Colonic mucosa (tissue), 4 donors: ENCODE results near the gene EP400. TPM values are rescaled to one million over a fixed set of nuclear protein-coding genes. Genes with fewer than 3 reads are reported as not detected.

Experiments
- DNase-seq: peaks from one replicate; pipeline ENCODE4 v3.0.0-alpha.2; 2020
- H3K27ac ChIP-seq: fragments of 200-600 bp; one replicate; pipeline ENCODE4 v1.8.0; 2021
- H3K27me3 ChIP-seq: fragments of 200-600 bp; one replicate; pipeline ENCODE4 v1.8.0; 2021
- H3K36me3 ChIP-seq: fragments of 200-600 bp; one replicate; pipeline ENCODE4 v1.8.0; 2021
- H3K4me1 ChIP-seq: fragments of 200-600 bp; one replicate; pipeline ENCODE4 v1.8.0; 2021; ENCODE audit warnings: mild to moderate bottlenecking
- H3K4me3 ChIP-seq: fragments of 200-600 bp; one replicate; pipeline ENCODE4 v1.8.0; 2021
- H3K9ac ChIP-seq, 2 donors: one replicate each; pipeline ENCODE4 v1.7.0; 2013; ENCODE audit warnings: control low read depth in 2 of 2, low read depth in 2 of 2, low read length in 2 of 2
- H3K9me3 ChIP-seq: fragments of 200-600 bp; one replicate; pipeline ENCODE4 v1.8.0; 2021
- intact Hi-C: fragments of 100-400 bp; cut with DNase I; formaldehyde crosslinking; loops from one replicate; pipeline ENCODE4 v1.14.1; 2022
- total RNA-seq, 2 donors: library from RNA; stranded (reverse); fragmentation: NEBNext Ultra II Directional in 1 of 2; extraction: Animal tissue kit (Norgen Biotek cat#: 25700) in 1 of 2; gene quantifications; one replicate each; pipeline ENCODE4 v1.2.1, GENCODE V29; 2021
- TF ChIP-seq, protein P1 (sequence below): fragments of 200-600 bp; IDR thresholded peaks from one replicate; pipeline ENCODE4 v1.8.0; 2022; ENCODE audit warnings: antibody characterized with exemption, mild to moderate bottlenecking
- donor health status: healthy.
- donor health status: DM: no; HTN: no; CAD: no.
- donor health status: DM: no; HTN: no; CAD: no.

The EP400 gene
- total RNA-seq, 2 donors from 2014 or later = 23.3 to 39.0 TPM

DNA sequence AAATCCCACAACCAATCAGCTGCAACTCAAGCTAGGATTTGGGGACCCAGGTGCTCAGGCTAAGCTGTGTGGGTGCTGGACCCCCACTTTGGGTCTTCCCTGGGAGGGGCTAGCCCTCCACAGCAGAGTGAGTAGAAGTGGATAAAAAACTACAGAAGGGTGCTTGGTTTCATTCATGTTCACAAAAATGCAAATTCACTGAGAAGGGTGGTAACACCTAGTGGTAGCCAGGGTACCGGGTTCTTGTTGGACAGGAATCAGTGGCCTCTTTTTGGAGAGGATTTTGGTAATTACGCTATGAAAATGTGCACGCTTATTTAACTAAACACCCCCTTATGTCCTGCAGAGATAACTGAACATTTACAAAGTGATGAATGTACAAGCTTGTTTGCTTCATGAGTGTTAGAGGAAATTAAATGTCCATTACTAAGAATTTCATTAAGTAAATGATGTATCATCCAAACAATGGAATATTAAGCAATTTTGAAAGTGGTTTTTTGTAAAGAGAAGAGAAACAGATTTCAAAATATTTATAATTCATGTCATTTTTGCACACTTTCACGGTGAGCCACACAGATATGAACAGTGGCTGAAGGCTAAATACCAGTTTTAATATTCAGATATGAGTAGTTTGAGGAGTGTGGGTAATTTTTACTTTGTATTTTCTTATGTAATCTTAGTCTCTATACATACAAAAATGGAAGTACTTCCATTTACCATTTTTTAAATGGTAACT, 116.0 kb downstream of the EP400 start:
- TF ChIP-seq, protein P1, sequence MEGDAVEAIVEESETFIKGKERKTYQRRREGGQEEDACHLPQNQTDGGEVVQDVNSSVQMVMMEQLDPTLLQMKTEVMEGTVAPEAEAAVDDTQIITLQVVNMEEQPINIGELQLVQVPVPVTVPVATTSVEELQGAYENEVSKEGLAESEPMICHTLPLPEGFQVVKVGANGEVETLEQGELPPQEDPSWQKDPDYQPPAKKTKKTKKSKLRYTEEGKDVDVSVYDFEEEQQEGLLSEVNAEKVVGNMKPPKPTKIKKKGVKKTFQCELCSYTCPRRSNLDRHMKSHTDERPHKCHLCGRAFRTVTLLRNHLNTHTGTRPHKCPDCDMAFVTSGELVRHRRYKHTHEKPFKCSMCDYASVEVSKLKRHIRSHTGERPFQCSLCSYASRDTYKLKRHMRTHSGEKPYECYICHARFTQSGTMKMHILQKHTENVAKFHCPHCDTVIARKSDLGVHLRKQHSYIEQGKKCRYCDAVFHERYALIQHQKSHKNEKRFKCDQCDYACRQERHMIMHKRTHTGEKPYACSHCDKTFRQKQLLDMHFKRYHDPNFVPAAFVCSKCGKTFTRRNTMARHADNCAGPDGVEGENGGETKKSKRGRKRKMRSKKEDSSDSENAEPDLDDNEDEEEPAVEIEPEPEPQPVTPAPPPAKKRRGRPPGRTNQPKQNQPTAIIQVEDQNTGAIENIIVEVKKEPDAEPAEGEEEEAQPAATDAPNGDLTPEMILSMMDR = no peak
- Histone ChIP-seq H3K27ac (no peak overlapping the region), H3K4me1 (no peaks in the 10 kb centered on the region), H3K9ac (no peak overlapping the region), H3K9me3 (no peaks in the 10 kb centered on the region), H3K27me3 (no peaks in the 10 kb centered on the region), H3K4me3 (no peak overlapping the region), H3K36me3 (peaks cover 8% of the 10 kb centered on the region)
- DNase-seq = no peak
- intact Hi-C loops = no loop called here

DNA sequence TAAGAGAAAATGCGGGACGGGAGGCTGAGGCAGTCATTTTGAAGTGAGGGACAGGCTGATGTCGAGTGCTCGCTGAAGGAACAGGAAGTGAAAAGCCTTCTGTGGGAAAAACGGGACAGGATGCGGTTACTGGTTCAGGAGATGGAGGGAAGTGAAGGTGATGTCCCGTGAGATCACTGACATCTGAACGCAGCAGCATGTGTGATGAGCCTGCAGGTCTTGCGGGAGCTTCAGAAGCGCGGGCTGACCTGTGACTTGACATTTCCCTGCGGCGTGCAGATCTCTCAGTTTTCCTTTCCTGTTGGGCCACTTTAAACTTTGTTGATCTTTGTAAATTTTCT, 116.6 kb downstream of the EP400 start:
- H3K4me1 ChIP-seq = no peaks in the 10 kb centered on the region
- TF ChIP-seq, protein P1 = no peak
- no peaks in the 10 kb centered on the region for H3K9me3 ChIP-seq
- intact Hi-C loops = no loop called here
- no peak overlapping the region for H3K9ac ChIP-seq
- no peak for DNase-seq
- H3K27me3 ChIP-seq = no peaks in the 10 kb centered on the region
- peaks cover 8% of the 10 kb centered on the region for H3K36me3 ChIP-seq
- H3K27ac ChIP-seq = no peak overlapping the region
- no peak overlapping the region for H3K4me3 ChIP-seq

DNA sequence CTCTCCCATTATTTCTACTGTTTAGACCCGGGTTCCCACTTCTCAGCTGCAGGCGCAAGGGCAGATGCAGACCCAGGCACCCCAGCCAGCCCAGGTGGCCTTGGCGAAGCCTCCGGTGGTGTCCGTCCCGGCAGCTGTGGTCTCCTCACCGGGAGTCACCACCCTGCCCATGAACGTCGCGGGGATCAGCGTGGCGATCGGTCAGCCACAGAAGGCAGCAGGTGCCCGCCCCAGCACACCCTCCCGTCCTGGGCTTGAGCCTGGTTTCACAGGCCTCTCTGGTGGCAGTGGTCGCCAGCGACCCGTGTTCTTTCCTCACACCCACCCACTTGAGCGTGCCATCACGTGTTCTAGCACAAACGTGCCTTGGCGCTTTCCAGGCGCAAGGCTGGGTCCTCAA, 117.0 kb downstream of the EP400 start:
- H3K4me3 ChIP-seq = no peak overlapping the region
- no peaks in the 10 kb centered on the region for H3K27me3 ChIP-seq
- TF ChIP-seq, protein P1 = no peak
- H3K27ac ChIP-seq = no peak overlapping the region
- no peaks in the 10 kb centered on the region for H3K4me1 ChIP-seq
- intact Hi-C loops = no loop called here
- H3K9ac ChIP-seq = no peak overlapping the region
- DNase-seq = no peak
- H3K36me3 ChIP-seq = peaks cover 8% of the 10 kb centered on the region
- no peaks in the 10 kb centered on the region for H3K9me3 ChIP-seq

DNA sequence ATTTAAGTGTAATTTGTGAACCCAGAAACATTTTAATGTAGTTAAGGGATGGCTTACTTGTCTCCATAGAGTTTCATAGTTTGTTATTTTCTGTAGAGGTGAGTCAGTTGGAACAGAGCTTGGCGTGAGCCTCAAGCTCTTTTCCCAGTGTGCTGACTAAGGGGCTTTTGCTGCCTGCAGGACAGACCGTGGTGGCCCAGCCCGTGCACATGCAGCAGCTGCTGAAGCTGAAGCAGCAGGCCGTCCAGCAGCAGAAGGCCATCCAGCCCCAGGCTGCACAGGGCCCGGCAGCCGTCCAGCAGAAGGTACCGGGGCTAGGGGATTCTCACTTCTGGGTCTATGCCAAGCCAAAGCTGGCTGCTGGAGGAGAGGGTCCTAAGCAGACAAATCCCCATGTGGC, 117.4 kb downstream of the EP400 start:
- no peak overlapping the region for H3K9ac ChIP-seq
- TF ChIP-seq, protein P1 = no peak
- peaks cover 8% of the 10 kb centered on the region for H3K36me3 ChIP-seq
- no peaks in the 10 kb centered on the region for H3K27me3 ChIP-seq
- DNase-seq = no peak
- no peak overlapping the region for H3K4me3 ChIP-seq
- intact Hi-C loops = no loop called here
- no peaks in the 10 kb centered on the region for H3K4me1 ChIP-seq
- H3K9me3 ChIP-seq = no peaks in the 10 kb centered on the region
- no peak overlapping the region for H3K27ac ChIP-seq

DNA sequence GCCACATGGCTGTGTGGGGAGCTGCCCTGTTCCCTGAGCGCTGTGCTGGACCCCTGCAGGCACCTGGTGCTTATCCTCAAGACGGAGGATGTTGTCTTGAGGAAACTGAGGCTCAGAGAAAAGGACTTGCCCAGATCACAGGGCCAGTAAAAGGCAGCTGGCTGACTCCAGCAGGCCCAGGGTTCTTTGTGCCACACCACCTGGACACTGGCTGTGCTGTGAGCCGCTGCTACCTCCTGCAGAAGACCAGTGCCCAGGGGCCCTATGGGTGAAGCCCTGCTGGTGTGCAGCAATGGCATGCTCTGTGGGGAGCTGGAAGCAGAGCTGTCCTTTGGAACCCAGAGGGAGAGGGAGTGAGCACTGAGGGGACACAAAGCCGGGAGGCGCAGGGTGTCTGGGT, 118.5 kb downstream of the EP400 start:
- TF ChIP-seq, protein P1 = no peak
- no peak for DNase-seq
- no peak overlapping the region for H3K4me3 ChIP-seq
- no peak overlapping the region for H3K27ac ChIP-seq
- no peaks in the 10 kb centered on the region for H3K4me1 ChIP-seq
- intact Hi-C loops = no loop called here
- H3K36me3 ChIP-seq = peaks cover 8% of the 10 kb centered on the region
- no peaks in the 10 kb centered on the region for H3K9me3 ChIP-seq
- no peak overlapping the region for H3K9ac ChIP-seq
- no peaks in the 10 kb centered on the region for H3K27me3 ChIP-seq
